ENCODE data around the gene ZBED5. TPM values are rescaled to one million over a fixed set of nuclear protein-coding genes. Genes with fewer than 3 reads are reported as not detected.
"Not testable (repeated sequence)": the region's sequence is repeated elsewhere in the genome, so short reads cannot be mapped to it uniquely, and the experiment has no call there.

The ZBED5 gene
- total RNA-seq = 16.3 and 32.8 TPM in 2 replicates

GRCh38 chr11:10857709-10858438, at the start of gene ZBED5:
Gene ZBED5 (minus strand): TSS chr11:10858053. CDS start chr11:10854945, 3,108 bp downstream.
- peak; percentile 90 for DNase-seq (ENCODE audit: low read depth)

GRCh38 chr11:10906521-10906920, 48.7 kb upstream of the ZBED5 start:
- DNase-seq (ENCODE audit: low read depth) = peak; percentile 27

GRCh38 chr11:10902301-10903063, 44.6 kb upstream of the ZBED5 start:
- no peak for DNase-seq (ENCODE audit: low read depth)

GRCh38 chr11:10900681-10901415, 43.0 kb upstream of the ZBED5 start:
- DNase-seq (ENCODE audit: low read depth) = no peak

- no peak for DNase-seq (ENCODE audit: low read depth)
Observed at GRCh38 chr11:10899121-10899830, 41.4 kb upstream of the ZBED5 start.

- no peak for DNase-seq (ENCODE audit: low read depth)
Observed at GRCh38 chr11:10898763-10899025, 40.8 kb upstream of the ZBED5 start.

- no peak for DNase-seq (ENCODE audit: low read depth)
Observed at GRCh38 chr11:10898003-10898762, 40.3 kb upstream of the ZBED5 start.

- no peak for DNase-seq (ENCODE audit: low read depth)
Observed at GRCh38 chr11:10897150-10897549, 39.3 kb upstream of the ZBED5 start.

GRCh38 chr11:10896493-10896892, 38.6 kb upstream of the ZBED5 start:
- DNase-seq (ENCODE audit: low read depth) = no peak

- no peak for DNase-seq (ENCODE audit: low read depth)
Observed at GRCh38 chr11:10895285-10895684, 37.4 kb upstream of the ZBED5 start.

GRCh38 chr11:10894666-10895065, 36.8 kb upstream of the ZBED5 start:
- no peak for DNase-seq (ENCODE audit: low read depth)

GRCh38 chr11:10893714-10894151, 35.9 kb upstream of the ZBED5 start:
- DNase-seq (ENCODE audit: low read depth) = peak; percentile 74

- no peak for DNase-seq (ENCODE audit: low read depth)
Observed at GRCh38 chr11:10892250-10892649, 34.4 kb upstream of the ZBED5 start.

GRCh38 chr11:10891151-10891720, 33.4 kb upstream of the ZBED5 start:
- DNase-seq (ENCODE audit: low read depth) = no peak

GRCh38 chr11:10890083-10890482, 32.2 kb upstream of the ZBED5 start:
- not testable (repeated sequence) for DNase-seq (ENCODE audit: low read depth)

- no peak for DNase-seq (ENCODE audit: low read depth)
Observed at GRCh38 chr11:10887307-10887706, 29.5 kb upstream of the ZBED5 start.

GRCh38 chr11:10886652-10887250, 28.9 kb upstream of the ZBED5 start:
- no peak for DNase-seq (ENCODE audit: low read depth)

- DNase-seq (ENCODE audit: low read depth) = no peak
Observed at GRCh38 chr11:10885703-10886363, 28.0 kb upstream of the ZBED5 start.

GRCh38 chr11:10884292-10884691, 26.4 kb upstream of the ZBED5 start:
- DNase-seq (ENCODE audit: low read depth) = not testable (repeated sequence)

GRCh38 chr11:10881892-10882291, 24.0 kb upstream of the ZBED5 start:
- DNase-seq (ENCODE audit: low read depth) = no peak

Data from renal cortical epithelial cell (primary cell).